A673 (cell line): Measurements from ENCODE around the gene NOD1.

Source experiments
- EZH2 ChIP-seq: fragments of 200-600 bp; sonication (generic); IDR thresholded peaks from 2 replicates; pipeline ENCODE4 v1.6.1; 2017; ENCODE audit warnings: borderline replicate concordance, low read depth, mild to moderate bottlenecking, mixed read lengths, antibody characterized with exemption, low read length; ENCODE audit not compliant: poor library complexity, severe bottlenecking
- TF ChIP-seq, protein P1 (sequence below): fragments of 300-800, 200-600 bp; sonication (generic); conservative IDR thresholded peaks from 2 replicates; pipeline ENCODE4 v1.5.1; 2017; ENCODE audit warnings: low read depth, mild to moderate bottlenecking, antibody characterized with exemption, low read length, moderate library complexity, mixed read lengths

GRCh38 chr7:30453921-30454320 lies 24.7 kb downstream of the NOD1 start:
- TF ChIP-seq, protein P1, sequence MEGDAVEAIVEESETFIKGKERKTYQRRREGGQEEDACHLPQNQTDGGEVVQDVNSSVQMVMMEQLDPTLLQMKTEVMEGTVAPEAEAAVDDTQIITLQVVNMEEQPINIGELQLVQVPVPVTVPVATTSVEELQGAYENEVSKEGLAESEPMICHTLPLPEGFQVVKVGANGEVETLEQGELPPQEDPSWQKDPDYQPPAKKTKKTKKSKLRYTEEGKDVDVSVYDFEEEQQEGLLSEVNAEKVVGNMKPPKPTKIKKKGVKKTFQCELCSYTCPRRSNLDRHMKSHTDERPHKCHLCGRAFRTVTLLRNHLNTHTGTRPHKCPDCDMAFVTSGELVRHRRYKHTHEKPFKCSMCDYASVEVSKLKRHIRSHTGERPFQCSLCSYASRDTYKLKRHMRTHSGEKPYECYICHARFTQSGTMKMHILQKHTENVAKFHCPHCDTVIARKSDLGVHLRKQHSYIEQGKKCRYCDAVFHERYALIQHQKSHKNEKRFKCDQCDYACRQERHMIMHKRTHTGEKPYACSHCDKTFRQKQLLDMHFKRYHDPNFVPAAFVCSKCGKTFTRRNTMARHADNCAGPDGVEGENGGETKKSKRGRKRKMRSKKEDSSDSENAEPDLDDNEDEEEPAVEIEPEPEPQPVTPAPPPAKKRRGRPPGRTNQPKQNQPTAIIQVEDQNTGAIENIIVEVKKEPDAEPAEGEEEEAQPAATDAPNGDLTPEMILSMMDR, result no peak
- no peak for TF ChIP-seq EZH2
